Measurements from ENCODE around the gene SCYGR8.
"Not testable (repeated sequence)": the region's sequence is repeated elsewhere in the genome, so short reads cannot be mapped to it uniquely, and the experiment has no call there.

DNA sequence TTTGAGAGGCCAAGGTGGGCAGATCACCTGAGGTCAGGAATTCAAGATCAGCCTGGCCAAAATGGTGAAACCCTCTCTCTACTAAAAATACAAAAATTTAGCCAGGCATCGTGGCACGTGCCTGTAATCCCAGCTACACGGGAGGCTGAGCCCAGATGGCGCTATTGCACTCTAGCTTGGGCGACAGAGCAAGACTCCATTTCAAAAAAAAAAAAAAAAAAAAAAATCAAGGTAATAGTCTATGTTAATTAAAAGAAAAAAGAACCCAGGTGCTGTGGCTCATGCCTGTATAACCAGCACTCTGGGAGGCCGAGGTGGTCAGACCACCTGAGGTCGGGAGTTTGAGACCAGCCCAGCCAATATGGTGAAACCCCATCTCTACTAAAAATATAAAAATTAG lies 5.0 kb upstream of the SCYGR8 start:
- TF ChIP-seq, protein P1, sequence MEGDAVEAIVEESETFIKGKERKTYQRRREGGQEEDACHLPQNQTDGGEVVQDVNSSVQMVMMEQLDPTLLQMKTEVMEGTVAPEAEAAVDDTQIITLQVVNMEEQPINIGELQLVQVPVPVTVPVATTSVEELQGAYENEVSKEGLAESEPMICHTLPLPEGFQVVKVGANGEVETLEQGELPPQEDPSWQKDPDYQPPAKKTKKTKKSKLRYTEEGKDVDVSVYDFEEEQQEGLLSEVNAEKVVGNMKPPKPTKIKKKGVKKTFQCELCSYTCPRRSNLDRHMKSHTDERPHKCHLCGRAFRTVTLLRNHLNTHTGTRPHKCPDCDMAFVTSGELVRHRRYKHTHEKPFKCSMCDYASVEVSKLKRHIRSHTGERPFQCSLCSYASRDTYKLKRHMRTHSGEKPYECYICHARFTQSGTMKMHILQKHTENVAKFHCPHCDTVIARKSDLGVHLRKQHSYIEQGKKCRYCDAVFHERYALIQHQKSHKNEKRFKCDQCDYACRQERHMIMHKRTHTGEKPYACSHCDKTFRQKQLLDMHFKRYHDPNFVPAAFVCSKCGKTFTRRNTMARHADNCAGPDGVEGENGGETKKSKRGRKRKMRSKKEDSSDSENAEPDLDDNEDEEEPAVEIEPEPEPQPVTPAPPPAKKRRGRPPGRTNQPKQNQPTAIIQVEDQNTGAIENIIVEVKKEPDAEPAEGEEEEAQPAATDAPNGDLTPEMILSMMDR (conservative IDR thresholded peaks at IDR 0.05 in 1 of 2, IDR thresholded peaks at IDR 0.05 in 1 of 2; ENCODE audit: extremely low read depth in 1 of 2, insufficient read depth in 1 of 2, low read depth in 1 of 2, low read length in 2 of 2) = peak in 1 of 2 donors; percentile 7
- TF ChIP-seq EZH2 (IDR thresholded peaks at IDR 0.05; ENCODE audit: borderline replicate concordance, low read length) = not testable (repeated sequence)

Data from mammary epithelial cell (primary cell).